Epidermal melanocyte (primary cell): ENCODE measurements around the gene KRTAP5-9.
"Not testable (repeated sequence)": the region's sequence is repeated elsewhere in the genome, so short reads cannot be mapped to it uniquely, and the experiment has no call there.

ENCODE experiments used
- DNase-seq: peaks from one replicate; pipeline ENCODE4 v3.0.0; 2011; ENCODE audit warnings: low spot score; ENCODE audit not compliant: insufficient read length

Gene KRTAP5-9

GRCh38 chr11:71562120-71562519 is 13.9 kb downstream of the KRTAP5-9 start:
- no peak for DNase-seq

GRCh38 chr11:71563406-71563805 is 15.2 kb downstream of the KRTAP5-9 start:
- DNase-seq, result no peak

DNA sequence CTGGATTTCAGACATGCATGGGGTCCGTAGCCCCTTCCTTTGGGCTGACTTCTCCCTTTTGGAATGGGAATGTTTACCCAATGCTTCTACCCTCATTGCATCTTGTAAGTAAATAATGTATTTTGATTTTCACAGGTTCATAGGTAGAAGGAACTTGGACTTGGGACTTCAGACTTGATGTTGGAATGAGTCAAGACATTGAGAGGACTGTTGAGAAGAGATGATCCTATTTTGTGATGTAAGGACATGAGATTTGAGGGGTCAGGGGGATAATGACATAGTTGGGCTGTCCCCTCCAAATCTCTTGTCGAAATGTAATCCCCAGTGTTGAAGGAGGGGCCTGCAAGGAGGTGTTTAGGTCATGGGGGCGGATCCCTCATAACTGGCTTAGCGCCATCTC is 16.2 kb downstream of the KRTAP5-9 start:
- no peak for DNase-seq

GRCh38 chr11:71565263-71565662 is 17.0 kb downstream of the KRTAP5-9 start, which contains the start of gene KRTAP5-10:
KRTAP5-10 (plus strand) TSS chr11:71565563; CDS start chr11:71565588, 25 bp downstream.
- DNase-seq, result no peak

- no peak for DNase-seq
These were observed 17.9 kb downstream of the KRTAP5-9 start for GRCh38 chr11:71566081-71566620.

DNA sequence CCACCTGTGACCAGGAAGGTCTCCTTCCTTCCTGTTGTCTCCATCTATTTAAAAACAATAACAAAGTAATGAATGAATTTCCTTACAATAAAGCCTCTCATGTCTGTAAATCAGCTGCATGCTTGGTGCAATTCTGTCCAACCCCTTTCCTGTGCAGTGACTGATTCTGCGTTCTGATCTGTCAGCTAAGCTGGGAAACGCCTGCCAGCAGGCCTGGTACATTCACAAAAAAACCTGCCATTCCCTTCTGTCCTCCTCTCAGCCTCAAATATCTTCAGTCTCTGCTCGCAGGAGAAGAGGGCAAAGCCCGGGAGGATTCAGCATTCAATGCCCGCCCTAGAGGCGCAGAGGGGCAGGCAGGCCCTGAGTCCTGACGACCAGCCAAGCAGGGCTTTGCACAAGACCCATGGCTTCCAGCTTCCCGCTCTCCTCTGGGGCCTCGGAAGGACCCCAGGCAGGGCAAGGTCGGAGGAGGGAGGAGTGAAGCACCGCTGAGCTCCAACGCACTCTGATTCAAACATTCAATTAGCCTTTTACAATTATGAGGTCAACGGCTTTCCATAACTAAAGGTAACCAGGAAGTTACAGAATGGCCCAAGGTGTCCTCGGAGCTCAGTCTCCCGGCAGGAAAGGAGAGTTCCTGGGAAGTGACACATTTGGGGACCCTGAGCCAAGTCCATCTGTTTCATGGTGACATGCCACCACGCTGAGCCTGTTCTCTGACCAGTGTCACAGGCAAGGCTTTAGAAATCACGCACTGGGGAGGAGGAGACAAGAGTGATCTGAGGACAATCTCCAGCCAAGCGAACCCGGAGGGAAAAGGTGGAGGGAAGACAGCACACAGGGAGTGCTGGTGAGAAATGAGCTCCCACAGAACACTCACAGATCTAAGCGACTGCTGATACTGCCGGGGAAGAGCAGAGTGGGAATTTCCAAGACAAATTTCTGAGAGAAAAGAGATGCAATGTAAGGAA is 18.7 kb downstream of the KRTAP5-9 start:
- DNase-seq, result not testable (repeated sequence)

DNA sequence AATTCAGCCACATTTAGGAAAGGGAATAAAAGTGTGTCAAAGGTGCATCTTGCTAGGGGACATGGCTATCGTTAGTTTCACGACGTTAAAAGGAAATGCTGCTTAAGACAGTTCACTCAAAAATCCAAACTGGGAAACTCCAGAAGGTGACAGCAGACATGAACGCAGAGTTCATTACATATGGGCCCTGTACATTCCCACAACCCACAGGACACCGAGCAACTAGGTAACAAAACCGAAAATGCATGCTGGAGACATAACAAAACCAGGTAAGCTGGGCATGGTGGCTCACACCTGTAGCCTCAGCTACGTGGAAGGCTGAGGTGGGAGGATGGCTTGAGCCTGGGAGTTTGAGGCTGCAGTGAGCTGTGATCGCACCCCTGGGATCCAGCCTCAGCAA is 19.4 kb downstream of the KRTAP5-9 start:
- DNase-seq, result not testable (repeated sequence)

DNA sequence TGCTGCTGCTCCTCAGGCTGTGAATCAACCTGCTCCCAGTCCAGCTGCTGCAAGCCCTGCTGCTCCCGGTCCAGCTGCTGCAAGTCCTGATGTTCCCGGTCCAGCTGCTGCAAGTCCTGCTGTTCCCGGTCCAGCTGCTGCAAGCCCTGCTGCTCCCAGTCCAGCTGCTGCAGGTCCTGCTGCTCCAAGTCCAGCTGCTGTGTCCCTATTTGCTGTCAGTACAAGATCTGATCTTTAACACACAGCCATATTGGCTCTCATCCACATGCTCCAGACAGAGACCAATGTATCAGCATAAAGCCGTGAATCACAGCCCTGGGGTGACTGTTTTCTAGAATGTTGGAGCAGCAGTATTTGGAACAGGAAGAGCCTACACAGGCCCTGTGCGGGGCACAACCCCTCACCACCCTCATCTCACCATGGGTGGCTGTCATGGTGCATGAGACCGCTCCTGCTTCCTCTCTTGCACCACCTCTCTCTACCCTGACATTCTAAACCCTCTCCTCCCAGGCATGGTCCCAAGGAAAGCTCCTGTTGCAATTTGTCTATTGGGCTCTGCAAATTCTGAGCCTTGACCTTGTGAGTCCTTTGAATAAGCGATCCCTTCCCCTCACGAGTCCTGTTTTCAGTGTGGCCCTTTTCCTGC is 20.6 kb downstream of the KRTAP5-9 start:
- no peak for DNase-seq

GRCh38 chr11:71571101-71571850 is 23.1 kb downstream of the KRTAP5-9 start:
- not testable (repeated sequence) for DNase-seq

GRCh38 chr11:71572811-71573210 is 24.6 kb downstream of the KRTAP5-9 start:
- no peak for DNase-seq

- DNase-seq, result no peak
These were observed 26.2 kb downstream of the KRTAP5-9 start for GRCh38 chr11:71574418-71574817.

DNA sequence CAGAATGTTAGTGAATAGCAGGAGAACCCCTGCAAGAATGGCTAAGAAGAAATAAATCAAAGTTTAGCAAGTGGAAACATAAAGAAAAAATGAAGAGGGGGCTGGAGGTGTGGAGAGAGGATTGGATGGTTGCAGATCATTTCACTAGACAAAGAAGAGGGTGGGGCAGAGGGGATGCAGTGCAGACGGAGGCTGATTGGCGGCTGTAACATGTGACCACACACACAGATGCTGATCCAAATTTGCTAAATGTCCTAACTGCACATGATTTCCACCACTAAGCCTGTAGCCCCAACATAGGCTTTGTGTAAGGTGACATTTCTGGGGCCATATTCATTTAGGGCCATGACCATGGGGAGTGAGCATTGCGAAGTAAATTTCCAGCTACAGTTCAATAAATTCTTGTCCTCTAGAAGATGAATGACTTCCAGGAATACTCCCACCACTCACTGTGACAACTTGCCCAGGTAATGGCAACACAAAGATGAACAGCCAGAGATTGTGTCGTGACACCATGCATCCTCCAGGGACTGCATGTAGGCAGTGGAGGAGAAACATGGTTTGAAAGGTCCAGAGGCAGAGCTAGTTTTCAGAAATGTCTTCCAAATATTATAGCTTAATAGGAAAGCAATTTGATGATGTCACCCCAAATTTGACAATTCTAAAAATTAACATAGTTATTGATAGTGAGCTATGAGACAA is 27.7 kb downstream of the KRTAP5-9 start:
- DNase-seq, result no peak

DNA sequence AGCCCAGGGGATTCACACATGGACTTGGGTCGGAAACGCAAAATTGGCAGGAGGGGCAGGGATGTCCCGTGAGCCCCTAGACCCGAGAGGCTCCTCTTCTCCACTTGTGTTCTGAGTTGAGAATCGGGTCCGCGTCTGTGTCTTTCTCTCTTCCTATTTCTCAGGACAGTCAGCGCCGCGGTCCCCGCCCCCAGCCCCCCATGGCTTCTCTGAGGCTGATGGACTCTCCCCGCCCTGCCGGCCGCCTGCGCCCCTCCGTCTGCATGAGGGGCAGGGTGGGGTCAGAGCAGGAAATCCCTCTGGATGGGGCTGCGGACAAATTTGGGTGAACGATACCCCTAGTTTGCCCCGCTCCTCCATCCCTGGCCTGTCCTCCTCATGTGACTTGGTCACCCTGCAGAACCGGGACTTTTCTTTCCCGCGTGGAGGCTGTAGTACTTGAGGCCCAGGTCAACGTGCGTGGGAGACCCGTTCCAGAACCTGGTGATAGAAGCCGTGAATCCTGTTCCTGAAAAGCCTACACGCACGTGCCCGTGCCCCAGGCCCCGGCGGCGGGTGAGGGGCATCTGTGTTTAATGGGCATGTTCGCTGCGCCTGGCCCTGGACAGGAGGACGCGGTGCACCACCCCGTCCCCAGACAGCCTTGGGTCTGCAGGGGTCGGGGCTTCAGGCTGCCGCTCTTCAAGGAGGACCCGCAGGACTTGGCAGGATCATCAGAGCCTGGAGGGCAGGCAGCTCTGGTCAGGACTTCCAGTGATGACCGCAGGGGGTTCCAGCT is 28.7 kb downstream of the KRTAP5-9 start:
- DNase-seq, result not testable (repeated sequence)

GRCh38 chr11:71577469-71578004 is 29.3 kb downstream of the KRTAP5-9 start:
- no peak for DNase-seq

- DNase-seq, result not testable (repeated sequence)
These were observed 31.3 kb downstream of the KRTAP5-9 start for GRCh38 chr11:71579513-71579912.

GRCh38 chr11:71580057-71581003 is 32.1 kb downstream of the KRTAP5-9 start:
- peak; percentile 53 for DNase-seq

DNA sequence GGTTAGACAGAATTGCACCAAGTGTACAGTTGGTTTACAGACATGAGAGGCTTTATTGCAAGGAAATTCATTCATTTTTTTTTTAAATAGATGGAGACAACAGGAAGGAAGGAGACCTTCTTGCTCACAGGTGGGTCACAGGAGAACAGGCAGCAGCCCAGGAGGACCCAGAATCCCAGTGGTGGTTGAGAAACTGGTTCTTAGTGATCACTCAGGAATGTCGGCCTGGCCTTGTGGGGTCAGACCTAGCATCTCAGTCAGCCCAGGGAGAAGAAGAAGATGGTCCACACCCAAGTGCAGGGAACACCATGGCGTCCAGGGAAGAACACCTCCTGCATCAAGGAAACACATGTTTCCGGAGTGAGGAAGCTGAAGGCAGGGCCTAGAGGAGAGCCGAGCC is 33.6 kb downstream of the KRTAP5-9 start:
- DNase-seq, result no peak

- no peak for DNase-seq
These were observed 34.2 kb downstream of the KRTAP5-9 start, which contains the start of gene KRTAP5-11 for GRCh38 chr11:71582309-71582895. KRTAP5-11 (minus strand) TSS chr11:71582875; CDS start chr11:71582837, 38 bp downstream.
